Lower leg skin (tissue), 3 donors: Measurements from ENCODE around the gene SHISA2.

ENCODE experiments used
- POLR2A ChIP-seq, 2 donors: fragments of 450-650 bp; IDR thresholded peaks; one replicate each; pipeline ENCODE4 v1.6.1; 2016 to 2017; ENCODE audit warnings: antibody characterized with exemption in 2 of 2, mild to moderate bottlenecking in 1 of 2, moderate library complexity in 1 of 2
- TF ChIP-seq, protein P1 (sequence below), 3 donors: fragments of 450-650 bp; IDR thresholded peaks; one replicate each; pipeline ENCODE4 v1.5.1; 2016; ENCODE audit warnings: antibody characterized with exemption in 3 of 3, mild to moderate bottlenecking in 3 of 3, moderate library complexity in 2 of 3

DNA sequence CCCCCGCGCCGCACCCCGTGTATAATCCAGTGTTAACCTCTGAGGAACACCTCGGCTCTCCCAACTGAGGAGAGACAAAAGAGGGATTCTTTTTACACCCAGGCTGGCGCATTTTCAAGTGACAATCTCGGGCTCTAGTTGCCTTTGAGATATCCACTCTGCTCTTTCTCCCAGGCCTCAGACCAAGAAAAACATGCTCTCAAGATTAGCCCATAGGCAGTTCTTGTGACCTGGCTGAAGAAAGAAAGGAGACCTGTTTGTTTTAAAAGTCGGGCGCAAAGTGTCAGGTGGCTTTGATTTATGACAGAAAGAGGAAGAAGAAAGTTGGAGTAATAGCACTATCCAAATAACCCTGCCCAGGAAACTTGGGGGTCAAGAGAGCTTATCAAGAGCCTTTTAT is 27.3 kb downstream of the SHISA2 start:
- TF ChIP-seq, protein P1, sequence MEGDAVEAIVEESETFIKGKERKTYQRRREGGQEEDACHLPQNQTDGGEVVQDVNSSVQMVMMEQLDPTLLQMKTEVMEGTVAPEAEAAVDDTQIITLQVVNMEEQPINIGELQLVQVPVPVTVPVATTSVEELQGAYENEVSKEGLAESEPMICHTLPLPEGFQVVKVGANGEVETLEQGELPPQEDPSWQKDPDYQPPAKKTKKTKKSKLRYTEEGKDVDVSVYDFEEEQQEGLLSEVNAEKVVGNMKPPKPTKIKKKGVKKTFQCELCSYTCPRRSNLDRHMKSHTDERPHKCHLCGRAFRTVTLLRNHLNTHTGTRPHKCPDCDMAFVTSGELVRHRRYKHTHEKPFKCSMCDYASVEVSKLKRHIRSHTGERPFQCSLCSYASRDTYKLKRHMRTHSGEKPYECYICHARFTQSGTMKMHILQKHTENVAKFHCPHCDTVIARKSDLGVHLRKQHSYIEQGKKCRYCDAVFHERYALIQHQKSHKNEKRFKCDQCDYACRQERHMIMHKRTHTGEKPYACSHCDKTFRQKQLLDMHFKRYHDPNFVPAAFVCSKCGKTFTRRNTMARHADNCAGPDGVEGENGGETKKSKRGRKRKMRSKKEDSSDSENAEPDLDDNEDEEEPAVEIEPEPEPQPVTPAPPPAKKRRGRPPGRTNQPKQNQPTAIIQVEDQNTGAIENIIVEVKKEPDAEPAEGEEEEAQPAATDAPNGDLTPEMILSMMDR (IDR thresholded peaks at IDR 0.05), result no peak
- no peak for TF ChIP-seq POLR2A (IDR thresholded peaks at IDR 0.05)
